H1 (cell line): ENCODE data around the gene ZNF44. TPM values are rescaled to one million over a fixed set of nuclear protein-coding genes. Genes with fewer than 3 reads are reported as not detected.

ENCODE experiments used
- CTCF ChIA-PET: fragments of 300-600 bp; sonication (Branson Sonifier 250); formaldehyde crosslinking; loops from one replicate; lab custom pipeline; 2021; ENCODE audit not compliant: partially characterized antibody; lab: Charles Lee
- POLR2A ChIA-PET: fragments of 300-600 bp; sonication (Branson Sonifier 250); formaldehyde crosslinking; loops from one replicate; lab custom pipeline; 2021; ENCODE audit warnings: inconsistent platforms; ENCODE audit not compliant: partially characterized antibody; lab: Charles Lee
- DNase-seq, 2 experiments: peaks; one replicate each; pipeline versions ENCODE4 v3.0.0 to v3.0.0-alpha.2; 2010 to 2022; ENCODE audit warnings: low spot score in 2 of 2, low read depth in 1 of 2, mixed read lengths in 1 of 2
- FAIRE-seq: peaks from 2 replicates; lab custom pipeline; 2011; peaks lifted over from hg19 to GRCh38; lab: Jason Lieb, UNC
- H2AFZ ChIP-seq: 2 replicates; pipeline ENCODE4 v1.8.1; 2012; ENCODE audit warnings: low read length, inconsistent platforms
- H2AK5ac ChIP-seq: 2 replicates; pipeline ENCODE4 v1.6.1; 2013; ENCODE audit warnings: low read depth, low read length
- H2BK120ac ChIP-seq: replicated peaks from 2 replicates; pipeline ENCODE3; 2013; ENCODE audit warnings: low read depth, low read length, inconsistent platforms
- H2BK12ac ChIP-seq: 2 replicates; pipeline ENCODE4 v1.6.1; 2013; ENCODE audit warnings: low read depth, low read length
- H2BK15ac ChIP-seq: 2 replicates; pipeline ENCODE4 v1.6.1; 2013; ENCODE audit warnings: low read length
- H2BK20ac ChIP-seq: 2 replicates; pipeline ENCODE4 v1.6.1; 2013; ENCODE audit warnings: low read length
- H2BK5ac ChIP-seq: 2 replicates; pipeline ENCODE4 v1.6.1; 2013; ENCODE audit warnings: low read depth, low read length
- H3K14ac ChIP-seq: 2 replicates; pipeline ENCODE4 v1.6.1; 2013; ENCODE audit warnings: inconsistent platforms; ENCODE audit not compliant: insufficient read length
- H3K18ac ChIP-seq: 2 replicates; pipeline ENCODE4 v1.6.1; 2013; ENCODE audit warnings: low read length; ENCODE audit errors: extremely low read depth
- H3K23ac ChIP-seq: 2 replicates; pipeline ENCODE4 v1.6.1; 2013; ENCODE audit warnings: inconsistent platforms; ENCODE audit not compliant: insufficient read length
- H3K23me2 ChIP-seq: 2 replicates; pipeline ENCODE4 v1.6.1; 2013; ENCODE audit warnings: low read depth, low read length
- H3K27ac ChIP-seq: 2 replicates; pipeline ENCODE4 v1.6.1; 2011; ENCODE audit warnings: low read depth, low read length, inconsistent platforms
- H3K27me3 ChIP-seq, 4 experiments: replicated peaks in 1 of 4; 1 replicate in 1 of 4; 2 replicates in 3 of 4; pipeline versions ENCODE4 v1.6.1 to v1.8.1; 2011 to 2013; ENCODE audit warnings: low read length in 3 of 4, mild to moderate bottlenecking in 3 of 4, inconsistent platforms in 2 of 4, mixed read lengths in 2 of 4, moderate library complexity in 1 of 4; ENCODE audit not compliant: control insufficient read depth in 3 of 4, insufficient read depth in 3 of 4; ENCODE audit errors: extremely low read depth in 1 of 4
- H3K36me3 ChIP-seq, 4 experiments: 2 replicates each; pipeline versions ENCODE4 v1.6.1 to v1.8.1; 2011 to 2013; ENCODE audit warnings: mild to moderate bottlenecking in 4 of 4, low read length in 3 of 4, moderate library complexity in 2 of 4, control low read depth in 1 of 4, inconsistent platforms in 1 of 4; ENCODE audit not compliant: insufficient read depth in 4 of 4, control insufficient read depth in 2 of 4
- H3K4ac ChIP-seq: replicated peaks from 2 replicates; pipeline ENCODE3; 2013; ENCODE audit warnings: low read length, low read depth, mixed read lengths, inconsistent platforms; ENCODE audit not compliant: insufficient read length
- H3K4me1 ChIP-seq, 4 experiments: replicated peaks in 1 of 4; 1 replicate in 1 of 4; 2 replicates in 3 of 4; pipeline versions ENCODE4 v1.6.1 to v1.8.1; 2011 to 2013; ENCODE audit warnings: low read length in 3 of 4, inconsistent platforms in 2 of 4, mixed read lengths in 1 of 4; ENCODE audit not compliant: insufficient read depth in 4 of 4, control insufficient read depth in 3 of 4
- H3K4me2 ChIP-seq, 2 experiments: 2 replicates each; pipeline versions ENCODE4 v1.6.1 to v1.8.1; 2011 to 2013; ENCODE audit warnings: low read depth in 2 of 2, low read length in 2 of 2, control low read depth in 1 of 2, inconsistent platforms in 1 of 2, mild to moderate bottlenecking in 1 of 2; ENCODE audit not compliant: insufficient read depth in 1 of 2
- H3K4me3 ChIP-seq, 4 experiments: fragments of 200-600, 300-600 bp in 1 of 4; sonication (generic), shearing (Covaris generic), sonication (Bioruptor Twin) in 1 of 4; 2 replicates each; pipeline versions ENCODE4 v1.5.1 to v1.8.1; 2011 to 2016; ENCODE audit warnings: low read length in 4 of 4, low read depth in 3 of 4, control low read depth in 2 of 4, inconsistent platforms in 2 of 4, mild to moderate bottlenecking in 2 of 4, mixed read lengths in 1 of 4, moderate library complexity in 1 of 4; ENCODE audit not compliant: insufficient read depth in 2 of 4; ENCODE audit errors: extremely low read depth in 1 of 4
- H3K56ac ChIP-seq: replicated peaks from 2 replicates; pipeline ENCODE3; 2013; ENCODE audit warnings: low read depth, mild to moderate bottlenecking, mixed read lengths, low read length, inconsistent platforms; ENCODE audit not compliant: insufficient read length
- H3K79me1 ChIP-seq: 2 replicates; pipeline ENCODE4 v1.6.1; 2013; ENCODE audit warnings: low read depth, low read length, control low read depth
- H3K79me2 ChIP-seq, 2 experiments: 2 replicates each; pipeline versions ENCODE4 v1.6.1 to v1.8.1; 2012 to 2013; ENCODE audit warnings: low read length in 2 of 2, mild to moderate bottlenecking in 2 of 2, inconsistent platforms in 1 of 2; ENCODE audit not compliant: insufficient read depth in 2 of 2, control insufficient read depth in 1 of 2
- H3K9ac ChIP-seq, 4 experiments: replicated peaks in 1 of 4; 1 replicate in 1 of 4; 2 replicates in 3 of 4; pipeline versions ENCODE4 v1.6.1 to v1.8.1; 2011 to 2013; ENCODE audit warnings: low read depth in 3 of 4, low read length in 3 of 4, control low read depth in 2 of 4, mild to moderate bottlenecking in 2 of 4, moderate library complexity in 2 of 4, inconsistent platforms in 1 of 4; ENCODE audit errors: extremely low read depth in 1 of 4
- H3K9me3 ChIP-seq, 2 experiments: 2 replicates each; pipeline versions ENCODE4 v1.6.1 to v1.8.1; 2012 to 2013; ENCODE audit warnings: mild to moderate bottlenecking in 2 of 2, moderate library complexity in 2 of 2, control low read depth in 1 of 2, inconsistent platforms in 1 of 2, low read depth in 1 of 2, low read length in 1 of 2, mixed read lengths in 1 of 2; ENCODE audit not compliant: insufficient read depth in 2 of 2
- H4K20me1 ChIP-seq, 2 experiments: replicated peaks in 1 of 2; 2 replicates each; pipeline versions ENCODE3 to v1.8.1; 2011 to 2013; ENCODE audit warnings: inconsistent platforms in 2 of 2, low read length in 2 of 2, mild to moderate bottlenecking in 1 of 2; ENCODE audit not compliant: insufficient read depth in 2 of 2, control insufficient read depth in 1 of 2
- H4K5ac ChIP-seq: 2 replicates; pipeline ENCODE4 v1.6.1; 2013; ENCODE audit warnings: low read length, low read depth, mixed read lengths, inconsistent platforms; ENCODE audit not compliant: insufficient read length
- H4K8ac ChIP-seq: 2 replicates; pipeline ENCODE4 v1.8.0; 2013; ENCODE audit warnings: mild to moderate bottlenecking, moderate library complexity, low read length, inconsistent platforms; ENCODE audit not compliant: insufficient read depth; ENCODE audit errors: extremely low read depth
- H4K91ac ChIP-seq: replicated peaks from 2 replicates; pipeline ENCODE3; 2013; ENCODE audit warnings: low read length, mixed read lengths, inconsistent platforms; ENCODE audit not compliant: insufficient read length
- CBX5 ChIP-seq: fragments of 300-800, 300-1000 bp; sonication (generic); IDR thresholded peaks from 2 replicates; pipeline ENCODE4 v1.7.1; 2016; ENCODE audit warnings: antibody characterized with exemption, low read length, low read depth
- CHD2 ChIP-seq: IDR thresholded peaks from 2 replicates; pipeline ENCODE4 v1.6.1; 2012; ENCODE audit warnings: low read length, improper control_type of control experiment
- CTBP2 ChIP-seq: IDR thresholded peaks from 2 replicates; pipeline ENCODE4 v1.7.0; 2011; ENCODE audit warnings: borderline replicate concordance, mild to moderate bottlenecking, moderate library complexity, mixed read lengths, low read length; ENCODE audit not compliant: insufficient read depth, insufficient read length
- EZH2 ChIP-seq: fragments of 200-600 bp; sonication (generic); IDR thresholded peaks from 2 replicates; pipeline ENCODE4 v1.7.1; 2012; ENCODE audit warnings: low read depth, mild to moderate bottlenecking, moderate library complexity, low read length, inconsistent platforms; ENCODE audit not compliant: severe bottlenecking
- FOSL1 ChIP-seq: IDR thresholded peaks from 2 replicates; pipeline ENCODE4 v1.6.1; 2011; ENCODE audit warnings: mild to moderate bottlenecking, low read depth, low read length, moderate library complexity; ENCODE audit not compliant: insufficient read depth
- GABPA ChIP-seq: IDR thresholded peaks from 2 replicates; pipeline ENCODE4 v1.6.1; 2011; ENCODE audit warnings: mild to moderate bottlenecking, low read length, moderate library complexity, borderline replicate concordance; ENCODE audit not compliant: insufficient read depth
- GTF2F1 ChIP-seq: IDR thresholded peaks from 2 replicates; pipeline ENCODE4 v1.6.1; 2012; ENCODE audit warnings: low read depth, low read length, improper control_type of control experiment, borderline replicate concordance
- SAP30 ChIP-seq: fragments of 300-600 bp; sonication (generic); IDR thresholded peaks from 2 replicates; pipeline ENCODE4 v1.7.1; 2012; ENCODE audit warnings: low read length, moderate library complexity, mild to moderate bottlenecking, inconsistent platforms; ENCODE audit not compliant: insufficient read depth, insufficient replicate concordance
- TAF1 ChIP-seq: IDR thresholded peaks from 2 replicates; pipeline ENCODE4 v1.6.1; 2011; ENCODE audit warnings: mild to moderate bottlenecking, low read depth, low read length
- YY1 ChIP-seq: IDR thresholded peaks from 2 replicates; pipeline ENCODE4 v1.6.1; 2011; ENCODE audit warnings: low read depth, mild to moderate bottlenecking, low read length
- WGBS, 2 experiments: shearing (Covaris generic) in 1 of 2; methylation state at CpG; one replicate each; pipeline versions ENCODE4 v1.1.6 to v1.1.7; 2013 to 2015; ENCODE audit warnings: low lambda C conversion rate in 2 of 2, mixed read lengths in 2 of 2, inconsistent platforms in 1 of 2, low coverage in 1 of 2, missing lambda C conversion rate in 1 of 2; ENCODE audit not compliant: insufficient replicate concordance in 2 of 2, insufficient coverage in 1 of 2, insufficient read length in 1 of 2; ENCODE audit errors: extremely low coverage in 1 of 2, missing lambda C conversion rate in 1 of 2; 5-methylcytosine and 5-hydroxymethylcytosine counted together
- polyA plus RNA-seq, 7 experiments: library from polyadenylated mRNA; depleted of rRNA in 3 of 7; stranded (reverse) in 5 of 7; unstranded in 2 of 7; fragments of >200 nt in 5 of 7; fragments of 200-250 nt in 2 of 7; gene quantifications; 1 replicate in 5 of 7; 2 replicates in 1 of 7; 4 replicates in 1 of 7; pipeline versions ENCODE4 v1.2.1 to v1.2.3, GENCODE V29; 2011 to 2013; ENCODE audit warnings: missing spikeins in 2 of 7, mixed read lengths in 2 of 7
- total RNA-seq: library from RNA; stranded (reverse); fragmentation: NEBNext Ultra II Directional; extraction: Animal tissue kit (Norgen Biotek cat#: 25700); gene quantifications from 2 replicates; pipeline ENCODE4 v1.2.1, GENCODE V29; 2021
- TF ChIP-seq, protein P1 (sequence below): IDR thresholded peaks from 2 replicates; pipeline ENCODE4 v1.6.1; 2012; ENCODE audit warnings: low read length, inconsistent platforms
- TF ChIP-seq, protein P2 (sequence below): IDR thresholded peaks from 2 replicates; pipeline ENCODE4 v1.6.1; 2012; ENCODE audit warnings: inconsistent platforms

The ZNF44 gene
- total and polyA plus RNA-seq, 2 of the 8 experiments (the other 6 are each of a cell fraction or from before 2014, with no cell fraction given): 1.3 to 2.8 TPM

DNA sequence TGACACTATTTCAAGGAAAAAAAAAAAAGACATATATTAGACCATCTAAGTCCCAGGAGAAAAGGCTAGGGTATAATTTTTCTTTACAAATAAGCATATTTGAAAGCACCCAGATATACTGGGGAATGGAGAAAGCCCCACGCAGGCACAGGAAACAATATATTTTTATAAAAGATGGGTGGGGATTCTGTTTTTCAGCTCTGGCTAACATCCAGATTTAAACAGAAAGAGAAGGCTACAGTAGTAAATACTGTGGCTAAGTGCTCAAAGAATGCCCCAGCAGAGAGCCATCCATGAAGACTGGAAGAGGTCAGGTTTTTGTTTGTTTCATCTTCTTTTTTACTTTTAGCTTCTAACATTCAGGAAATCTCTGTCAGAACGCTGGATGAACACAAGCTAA, 16.0 kb downstream of the ZNF44 start:
- POLR2A ChIA-PET: interaction anchor here (0.8 kb wide), 1 partner anchor 10 kb away, joined by 3 read pairs; no protein-coding TSS in a partner anchor
- Histone ChIP-seq H3K36me3 (peaks cover 0 to 18% (median 5%) of the 10 kb centered on the region in 4 experiments; a peak in 4 of 8 replicates), H4K91ac (no peak overlapping the region), H2AFZ (no peak overlapping the region), H4K8ac (no peak overlapping the region), H3K56ac (no peak overlapping the region), H3K9me3 (peaks cover 41 to 42% of the 10 kb centered on the region in 2 experiments), H2BK12ac (no peak overlapping the region), H2BK15ac (no peak overlapping the region), H3K23ac (no peak overlapping the region), H2BK120ac (no peak overlapping the region), H3K14ac (no peak overlapping the region)
- DNase-seq: no peak
- TF ChIP-seq TAF1: no peak
- TF ChIP-seq FOSL1: no peak
- no peak for TF ChIP-seq YY1
- no peak for TF ChIP-seq GABPA
- TF ChIP-seq CBX5: no peak
- TF ChIP-seq CTBP2: no peak
- no peak for TF ChIP-seq EZH2
- no peak for TF ChIP-seq SAP30
- TF ChIP-seq CHD2: no peak
- no peak for TF ChIP-seq GTF2F1
- TF ChIP-seq, protein P1, sequence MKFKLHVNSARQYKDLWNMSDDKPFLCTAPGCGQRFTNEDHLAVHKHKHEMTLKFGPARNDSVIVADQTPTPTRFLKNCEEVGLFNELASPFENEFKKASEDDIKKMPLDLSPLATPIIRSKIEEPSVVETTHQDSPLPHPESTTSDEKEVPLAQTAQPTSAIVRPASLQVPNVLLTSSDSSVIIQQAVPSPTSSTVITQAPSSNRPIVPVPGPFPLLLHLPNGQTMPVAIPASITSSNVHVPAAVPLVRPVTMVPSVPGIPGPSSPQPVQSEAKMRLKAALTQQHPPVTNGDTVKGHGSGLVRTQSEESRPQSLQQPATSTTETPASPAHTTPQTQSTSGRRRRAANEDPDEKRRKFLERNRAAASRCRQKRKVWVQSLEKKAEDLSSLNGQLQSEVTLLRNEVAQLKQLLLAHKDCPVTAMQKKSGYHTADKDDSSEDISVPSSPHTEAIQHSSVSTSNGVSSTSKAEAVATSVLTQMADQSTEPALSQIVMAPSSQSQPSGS: no peak
- TF ChIP-seq, protein P2, sequence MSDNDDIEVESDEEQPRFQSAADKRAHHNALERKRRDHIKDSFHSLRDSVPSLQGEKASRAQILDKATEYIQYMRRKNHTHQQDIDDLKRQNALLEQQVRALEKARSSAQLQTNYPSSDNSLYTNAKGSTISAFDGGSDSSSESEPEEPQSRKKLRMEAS: no peak
- TF ChIP-seq, all 59 proteins: peak for 0
- no peak overlapping the region for H2BK5ac ChIP-seq
- no peaks in the 10 kb centered on the region for H3K27me3 ChIP-seq
- H3K9ac ChIP-seq: no peak overlapping the region
- no peak overlapping the region for H3K27ac ChIP-seq
- no peaks in the 10 kb centered on the region for H3K79me1 ChIP-seq
- H3K18ac ChIP-seq: no peak overlapping the region
- no peak for FAIRE-seq
- no peaks in the 10 kb centered on the region for H3K23me2 ChIP-seq
- 94% methylated on average over 2 of the region's 2 CpGs; no CpG with 5 or more reads in 1 of the 2 experiments for WGBS, 2 experiments
- H2BK20ac ChIP-seq: no peak overlapping the region
- no peak overlapping the region for H2AK5ac ChIP-seq
- H3K4me1 ChIP-seq: no peaks in the 10 kb centered on the region
- H3K79me2 ChIP-seq: no peaks in the 10 kb centered on the region; a peak in 2 of 4 replicates
- no peak overlapping the region for H4K5ac ChIP-seq
- CTCF ChIA-PET: no interaction called here
- no peaks in the 10 kb centered on the region for H4K20me1 ChIP-seq
- no peak overlapping the region for H3K4ac ChIP-seq
- H3K4me2 ChIP-seq: no peak overlapping the region
- no peak overlapping the region for H3K4me3 ChIP-seq
